DOHH2 (cell line): ENCODE measurements around the gene ADCY5.

Experiments
- CTCF ChIP-seq: fragments of 200-600 bp; sonication (generic); IDR thresholded peaks from one replicate; pipeline ENCODE4 v1.5.1; 2014; ENCODE audit warnings: antibody characterized with exemption, mild to moderate bottlenecking, low read depth, low read length; ENCODE audit not compliant: poor library complexity, severe bottlenecking
- EZH2phosphoT487 ChIP-seq: fragments of 200-600 bp; sonication (generic); IDR thresholded peaks from 2 replicates; pipeline ENCODE4 v1.6.1; 2017; ENCODE audit warnings: borderline replicate concordance, mild to moderate bottlenecking, antibody characterized with exemption, low read length, moderate library complexity, mixed read lengths

GRCh38 chr3:123392871-123393620 is 55.8 kb downstream of the ADCY5 start:
- TF ChIP-seq CTCF (no peak), EZH2phosphoT487 (no peak)
